ENCODE measurements around the gene CD248.
A peak's percentile ranks its signal among the peaks of the same experiment; 100 is the strongest.

The CD248 gene

GRCh38 chr11:66268952-66269905 is 47.6 kb downstream of the CD248 start:
- DNase-seq = no peak

GRCh38 chr11:66268244-66268951 is 48.4 kb downstream of the CD248 start, which contains the start of gene RAB1B:
Gene RAB1B (plus strand): TSS chr11:66268639. CDS start chr11:66268680, 41 bp downstream.
- DNase-seq = peak; percentile 99

DNA sequence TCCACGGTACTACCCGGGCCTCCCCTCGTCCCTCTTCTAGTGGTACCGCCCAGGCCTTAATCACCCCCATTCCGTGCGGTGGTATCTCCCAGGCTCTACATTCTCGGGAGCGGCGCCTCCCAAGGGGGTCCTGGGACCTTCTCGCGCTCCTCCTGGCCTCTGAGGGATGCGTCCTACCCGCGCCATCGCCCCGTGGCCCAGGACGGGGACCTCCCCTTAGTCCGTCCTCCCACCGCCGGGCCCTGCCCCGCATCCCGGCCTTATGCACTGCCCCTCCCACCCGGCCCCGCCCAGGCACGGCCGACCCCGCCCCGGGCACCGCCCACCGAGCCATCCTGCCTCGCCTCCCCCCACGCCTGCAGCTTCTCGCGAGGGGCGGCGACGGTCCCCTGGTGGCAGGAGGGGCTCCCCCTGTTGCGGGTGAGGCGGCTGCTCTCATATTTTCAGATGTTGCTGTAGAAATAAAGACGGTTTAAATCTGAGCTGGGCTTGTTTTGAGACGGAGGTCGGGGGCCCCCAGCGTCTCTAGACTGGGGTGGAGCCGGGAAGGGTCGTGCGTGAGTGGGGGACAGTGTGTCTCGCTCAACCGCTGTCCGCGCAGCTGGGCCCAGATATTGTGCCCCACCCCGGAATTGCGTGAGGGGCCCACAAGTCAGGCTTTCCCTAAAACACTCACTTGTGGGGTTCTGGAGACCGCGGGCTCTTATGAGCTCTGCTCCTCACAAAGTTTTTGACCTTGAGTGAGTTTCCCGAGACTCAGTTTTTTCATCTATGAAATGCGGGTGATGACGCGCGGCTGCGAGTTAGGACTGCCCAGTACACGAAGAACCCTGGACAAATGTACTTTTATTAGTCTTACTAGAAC is 49.2 kb downstream of the CD248 start:
- DNase-seq = no peak

DNA sequence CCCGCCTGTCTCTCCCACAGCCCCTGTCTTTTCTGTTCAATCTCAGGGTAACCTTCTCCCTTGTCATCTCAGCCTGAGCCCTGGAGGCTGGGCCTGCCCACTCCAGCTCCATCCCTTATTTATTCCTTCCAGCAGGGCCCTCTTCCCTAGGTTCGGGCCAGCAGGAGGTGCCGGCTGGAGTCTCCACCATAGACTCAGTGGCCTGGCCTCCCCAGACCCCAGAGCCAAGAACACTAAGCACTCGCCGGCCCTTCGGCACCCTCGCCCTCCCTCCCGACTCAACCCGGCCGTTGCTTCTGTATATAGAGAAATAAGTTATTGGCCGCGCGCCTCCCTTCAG is 49.8 kb downstream of the CD248 start:
- no peak for DNase-seq

- DNase-seq = no peak
Measured at GRCh38 chr11:66266378-66267038, 50.3 kb downstream of the CD248 start.

GRCh38 chr11:66265531-66266377 is 51.1 kb downstream of the CD248 start:
- DNase-seq = no peak

DNA sequence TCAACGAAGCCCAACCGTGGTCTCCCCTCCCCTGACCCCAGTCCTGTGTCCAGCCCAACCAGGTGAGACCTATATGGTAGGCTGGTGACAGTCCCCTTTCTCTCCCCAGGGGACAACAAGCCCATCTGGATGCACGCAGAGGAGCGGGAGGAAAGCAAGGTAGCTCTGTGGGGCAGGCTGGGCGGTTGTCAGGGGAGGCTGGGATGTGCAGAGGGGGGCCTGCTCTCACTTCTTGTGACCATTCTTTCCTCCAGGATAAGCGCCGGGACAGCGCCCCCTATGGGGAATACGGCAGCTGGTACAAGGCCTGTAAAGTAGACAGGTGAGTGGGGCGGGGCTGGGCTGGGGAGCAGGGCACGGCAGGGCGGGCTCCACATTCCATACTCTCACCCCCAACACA is 51.9 kb downstream of the CD248 start:
- DNase-seq = no peak
